ENCODE measurements around the gene DOCK1. TPM values are rescaled to one million over a fixed set of nuclear protein-coding genes. Genes with fewer than 3 reads are reported as not detected.

The DOCK1 gene
- total RNA-seq, 1 donor from 2014 or later, result 72.6 TPM

GRCh38 chr10:126903656-126904360, 1.4 kb upstream of the DOCK1 start:
- peaks cover 10% of the 10 kb centered on the region for H3K9me3 Mint-ChIP-seq
- no peak overlapping the region for H3K27ac ChIP-seq
- TF ChIP-seq, protein P1, sequence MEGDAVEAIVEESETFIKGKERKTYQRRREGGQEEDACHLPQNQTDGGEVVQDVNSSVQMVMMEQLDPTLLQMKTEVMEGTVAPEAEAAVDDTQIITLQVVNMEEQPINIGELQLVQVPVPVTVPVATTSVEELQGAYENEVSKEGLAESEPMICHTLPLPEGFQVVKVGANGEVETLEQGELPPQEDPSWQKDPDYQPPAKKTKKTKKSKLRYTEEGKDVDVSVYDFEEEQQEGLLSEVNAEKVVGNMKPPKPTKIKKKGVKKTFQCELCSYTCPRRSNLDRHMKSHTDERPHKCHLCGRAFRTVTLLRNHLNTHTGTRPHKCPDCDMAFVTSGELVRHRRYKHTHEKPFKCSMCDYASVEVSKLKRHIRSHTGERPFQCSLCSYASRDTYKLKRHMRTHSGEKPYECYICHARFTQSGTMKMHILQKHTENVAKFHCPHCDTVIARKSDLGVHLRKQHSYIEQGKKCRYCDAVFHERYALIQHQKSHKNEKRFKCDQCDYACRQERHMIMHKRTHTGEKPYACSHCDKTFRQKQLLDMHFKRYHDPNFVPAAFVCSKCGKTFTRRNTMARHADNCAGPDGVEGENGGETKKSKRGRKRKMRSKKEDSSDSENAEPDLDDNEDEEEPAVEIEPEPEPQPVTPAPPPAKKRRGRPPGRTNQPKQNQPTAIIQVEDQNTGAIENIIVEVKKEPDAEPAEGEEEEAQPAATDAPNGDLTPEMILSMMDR (IDR thresholded peaks at IDR 0.05), result no peak
- TF ChIP-seq EZH2 (IDR thresholded peaks at IDR 0.05) (no peak), EZH2phosphoT487 (IDR thresholded peaks at IDR 0.05) (no peak)
- H3K4me3 Mint-ChIP-seq, result no peak overlapping the region
- peaks cover 11% of the 10 kb centered on the region for H3K36me3 Mint-ChIP-seq
- peaks cover 9% of the 10 kb centered on the region for H3K27me3 Mint-ChIP-seq (ENCODE audit: insufficient read depth, low read depth)
- no peaks in the 10 kb centered on the region for H3K4me1 ChIP-seq
- no peak for DNase-seq (ENCODE audit: low spot score)
- peaks cover 38% of the 10 kb centered on the region for H3K79me2 ChIP-seq (ENCODE audit: low read depth)
- peak overlapping the region; percentile 97 for H3K4me3 ChIP-seq
- peaks cover 6% of the 10 kb centered on the region for H3F3A ChIP-seq (ENCODE audit: low read depth)
- H3K4me2 ChIP-seq, result peak overlapping the region; percentile 89
- peaks cover 18% of the 10 kb centered on the region for H3K4me1 Mint-ChIP-seq
- no peaks in the 10 kb centered on the region for H3K9me3 ChIP-seq (ENCODE audit: low read depth)
- H3K36me3 ChIP-seq, result no peaks in the 10 kb centered on the region
- no peak overlapping the region for H2AFZ ChIP-seq (replicated peaks)
- no peaks in the 10 kb centered on the region for H3K27me3 ChIP-seq
- peaks cover 27% of the 10 kb centered on the region for H4K20me1 ChIP-seq (ENCODE audit: low read depth)
- H3K9ac ChIP-seq, result no peak overlapping the region
- H3K27ac Mint-ChIP-seq, result no peak overlapping the region

DNA sequence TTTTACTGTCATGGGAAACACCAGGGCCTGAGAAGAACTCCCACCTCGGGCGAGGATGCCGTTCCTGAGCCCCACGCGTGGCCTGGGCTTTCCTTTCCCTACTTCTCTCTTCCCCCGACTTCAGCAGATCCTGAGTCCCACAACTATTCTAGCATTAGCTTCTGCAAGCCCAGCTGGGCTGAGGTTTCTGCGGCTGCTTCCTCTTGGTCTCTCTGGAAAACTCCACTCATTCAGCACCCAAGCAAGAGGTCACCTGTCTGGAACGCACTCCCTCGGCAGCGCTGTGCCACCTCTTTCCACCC, 761 bp upstream of the DOCK1 start:
- no peak for DNase-seq (ENCODE audit: low spot score)
- no peaks in the 10 kb centered on the region for H3F3A ChIP-seq (ENCODE audit: low read depth)
- Mint-ChIP-seq H3K4me1 (peaks cover 19% of the 10 kb centered on the region), H3K27ac (no peak overlapping the region), H3K36me3 (peaks cover 10% of the 10 kb centered on the region), H3K27me3 (ENCODE audit: insufficient read depth, low read depth) (peaks cover 8% of the 10 kb centered on the region), H3K9me3 (peaks cover 5% of the 10 kb centered on the region), H3K4me3 (peak overlapping the region; percentile 83)
- no peaks in the 10 kb centered on the region for H3K36me3 ChIP-seq
- no peak overlapping the region for H3K9ac ChIP-seq
- H3K4me1 ChIP-seq, result no peaks in the 10 kb centered on the region
- no peaks in the 10 kb centered on the region for H3K27me3 ChIP-seq
- H3K9me3 ChIP-seq (ENCODE audit: low read depth), result no peaks in the 10 kb centered on the region
- H2AFZ ChIP-seq (replicated peaks), result peak overlapping the region; percentile 95
- peak overlapping the region; percentile 97 for H3K4me3 ChIP-seq
- peak overlapping the region; percentile 89 for H3K4me2 ChIP-seq
- no peak for TF ChIP-seq EZH2phosphoT487 (IDR thresholded peaks at IDR 0.05)
- TF ChIP-seq, protein P1 (IDR thresholded peaks at IDR 0.05), result no peak
- H3K27ac ChIP-seq, result no peak overlapping the region
- peaks cover 34% of the 10 kb centered on the region for H4K20me1 ChIP-seq (ENCODE audit: low read depth)
- H3K79me2 ChIP-seq (ENCODE audit: low read depth), result peaks cover 45% of the 10 kb centered on the region

- Histone ChIP-seq H3F3A (ENCODE audit: low read depth) (no peaks in the 10 kb centered on the region), H4K20me1 (ENCODE audit: low read depth) (peaks cover 43% of the 10 kb centered on the region), H3K27ac (no peak overlapping the region), H3K9me3 (ENCODE audit: low read depth) (no peaks in the 10 kb centered on the region), H3K36me3 (no peaks in the 10 kb centered on the region), H3K9ac (peak overlapping the region; percentile 61), H3K4me3 (peak overlapping the region; percentile 97), H3K27me3 (no peaks in the 10 kb centered on the region), H2AFZ (replicated peaks) (peak overlapping the region; percentile 73), H3K4me2 (peak overlapping the region; percentile 89), H3K4me1 (no peaks in the 10 kb centered on the region), H3K79me2 (ENCODE audit: low read depth) (peaks cover 61% of the 10 kb centered on the region)
- H3K4me1 Mint-ChIP-seq, result peaks cover 20% of the 10 kb centered on the region
- DNase-seq (ENCODE audit: low spot score), result peak; percentile 81
- TF ChIP-seq EZH2 (IDR thresholded peaks at IDR 0.05), result no peak
- no peak for TF ChIP-seq EZH2phosphoT487 (IDR thresholded peaks at IDR 0.05)
- TF ChIP-seq, protein P1 (IDR thresholded peaks at IDR 0.05), result no peak
- H3K9me3 Mint-ChIP-seq, result no peaks in the 10 kb centered on the region
- H3K4me3 Mint-ChIP-seq, result peak overlapping the region; percentile 94
- H3K27me3 Mint-ChIP-seq (ENCODE audit: insufficient read depth, low read depth), result peaks cover 13% of the 10 kb centered on the region
- peaks cover 5% of the 10 kb centered on the region for H3K36me3 Mint-ChIP-seq
- peak overlapping the region; percentile 85 for H3K27ac Mint-ChIP-seq
These were observed 812 bp downstream of the DOCK1 start for GRCh38 chr10:126905776-126906703.
